GM21447 (cell line): ENCODE measurements around the gene SMIM30.
A peak's percentile ranks its signal among the peaks of the same experiment; 100 is the strongest.

Experiments used
- ATAC-seq: cut with Tn5 transposase; IDR thresholded peaks from one replicate; pipeline ENCODE4 v1.9.1; 2021; ENCODE audit not compliant: unreplicated experiment

Gene SMIM30

GRCh38 chr7:113109718-113110117 lies 8.6 kb downstream of the SMIM30 start:
- no peak for ATAC-seq

DNA sequence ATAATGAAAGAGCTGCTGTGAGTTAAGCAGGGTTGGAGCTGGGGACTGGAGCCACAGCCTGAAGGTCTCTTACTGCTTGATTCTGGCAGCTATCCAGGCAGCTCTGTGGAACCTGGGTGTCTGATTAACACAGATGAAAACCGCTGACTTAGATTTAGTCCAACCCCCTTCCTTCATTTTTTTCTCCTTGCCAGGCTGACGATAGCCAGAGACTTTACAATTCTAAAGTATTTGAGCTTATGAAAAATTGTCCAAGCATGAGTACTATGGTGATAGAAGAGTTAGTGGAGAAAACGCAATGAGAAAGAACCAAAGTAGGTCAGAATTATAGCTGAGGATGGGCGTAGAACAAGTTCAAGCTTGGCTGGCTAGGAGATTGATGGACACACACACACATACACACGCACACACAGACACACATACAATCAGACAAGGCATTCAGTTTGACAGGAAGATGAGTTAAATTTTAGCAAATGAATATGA lies 18.2 kb downstream of the SMIM30 start:
- ATAC-seq: no peak

DNA sequence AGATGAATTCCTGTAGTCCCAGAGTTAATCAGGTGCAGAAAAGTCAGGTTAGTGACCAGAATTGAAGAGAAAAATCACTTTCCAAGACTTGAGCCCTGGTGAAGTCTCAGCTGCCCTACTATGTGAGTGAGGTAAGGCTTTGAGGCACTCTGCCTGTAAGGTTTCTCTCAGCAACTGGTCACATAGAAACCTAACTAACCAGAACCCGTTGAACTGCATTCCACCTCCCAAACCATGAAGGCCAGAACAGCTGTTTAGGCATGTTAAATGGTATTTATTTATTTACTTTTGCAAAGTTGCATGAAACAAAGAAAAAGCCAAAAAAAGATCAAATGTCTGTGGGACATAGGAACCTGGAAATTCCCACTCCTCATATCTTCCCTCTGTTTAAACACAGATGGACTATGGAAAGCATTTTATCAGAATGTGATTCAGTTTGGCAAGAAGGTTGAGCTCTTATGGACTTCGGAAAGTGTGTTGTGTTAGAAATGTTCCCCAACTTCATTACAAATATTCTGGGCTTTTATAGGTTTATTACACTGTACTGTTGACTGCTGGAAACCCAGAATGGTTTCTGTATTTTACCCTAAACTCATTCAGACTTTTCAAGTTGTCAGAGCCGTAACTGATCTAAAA lies 19.0 kb downstream of the SMIM30 start:
- no peak for ATAC-seq

DNA sequence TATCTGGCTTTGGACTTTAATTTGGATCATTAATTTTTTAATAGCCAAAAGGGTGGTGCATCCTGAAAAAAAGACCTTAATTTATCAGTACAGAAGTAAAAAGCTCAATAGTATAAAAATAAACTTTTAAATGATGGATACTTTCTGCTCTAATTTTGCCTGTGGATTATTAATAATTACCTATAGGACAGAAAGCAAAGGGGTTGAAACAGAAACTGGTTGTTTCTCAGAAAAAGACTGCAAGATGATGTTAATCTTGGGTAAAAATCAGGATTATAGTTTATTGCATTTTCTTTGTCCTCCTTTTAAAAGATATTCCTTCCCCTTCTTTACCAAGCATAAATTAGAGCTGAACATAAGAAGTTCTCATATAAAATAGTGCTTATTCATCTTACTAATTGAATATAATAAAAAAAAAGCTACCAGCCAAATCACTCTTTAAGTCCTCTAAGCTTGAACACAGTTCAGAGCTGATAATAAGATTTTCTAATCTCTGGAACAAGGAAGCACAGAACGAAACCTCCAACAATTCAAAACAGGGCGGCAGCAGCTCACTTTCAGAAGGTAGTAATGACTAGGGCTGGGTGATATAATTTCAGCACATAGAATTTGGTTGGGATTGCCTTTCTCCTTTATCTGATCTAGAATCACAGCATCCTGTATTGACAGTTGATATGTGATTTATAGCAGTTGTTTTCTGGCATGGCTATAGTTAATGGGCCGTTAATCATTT lies 23.7 kb downstream of the SMIM30 start:
- peak; percentile 57 for ATAC-seq

- ATAC-seq: no peak
Observed at GRCh38 chr7:113093561-113093960, 24.8 kb downstream of the SMIM30 start.

- no peak for ATAC-seq
Observed at GRCh38 chr7:113092762-113093161, 25.6 kb downstream of the SMIM30 start.

DNA sequence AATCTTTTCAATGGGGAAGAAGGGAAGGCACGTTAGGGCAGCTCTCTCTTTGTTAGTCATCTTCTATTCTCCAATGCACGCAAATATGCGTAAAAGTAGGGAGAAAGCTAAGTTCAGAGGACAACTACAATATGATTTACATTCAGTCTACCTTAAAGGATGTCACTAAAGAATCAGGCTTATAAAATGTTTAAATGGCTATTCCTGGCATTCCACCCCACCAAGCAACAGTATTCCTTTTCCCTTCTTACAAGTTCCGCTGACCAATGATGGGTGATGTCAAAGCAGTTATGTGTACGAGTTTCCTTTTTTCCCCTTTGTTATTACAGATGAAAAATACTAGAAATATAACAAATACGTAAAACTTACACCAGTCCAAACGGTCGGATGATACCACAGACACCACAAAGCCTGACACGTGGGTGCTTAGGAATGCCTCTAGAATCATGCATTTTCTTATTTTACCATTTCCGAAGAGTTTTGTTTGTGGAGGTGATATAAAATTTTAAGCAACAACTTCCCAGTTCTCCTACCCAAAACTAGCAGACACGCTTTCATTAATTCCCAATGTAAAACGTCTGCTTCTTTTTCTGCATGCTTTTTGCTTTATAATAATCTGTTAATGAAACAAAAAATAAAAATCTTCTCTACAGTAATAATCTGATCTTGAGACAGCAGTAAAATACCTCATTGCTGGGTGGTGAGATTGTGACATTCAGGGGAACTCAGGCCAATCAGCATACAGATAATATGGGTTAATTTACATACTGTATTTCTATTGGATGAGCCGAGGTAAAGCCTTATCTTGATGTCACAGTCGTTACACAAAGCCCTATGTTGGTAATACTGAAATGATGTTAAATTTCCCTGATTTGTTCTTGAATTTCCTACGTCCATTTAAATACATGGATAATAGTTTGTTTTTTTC lies 31.0 kb downstream of the SMIM30 start:
- ATAC-seq: no peak

- no peak for ATAC-seq
Observed at GRCh38 chr7:113086431-113086888, 31.9 kb downstream of the SMIM30 start, which contains the start of gene GPR85. GPR85 (minus strand) TSS chr7:113086827; CDS start chr7:113084721, 2,106 bp downstream.

- ATAC-seq: no peak
Observed at GRCh38 chr7:113085781-113086390, 32.5 kb downstream of the SMIM30 start.

DNA sequence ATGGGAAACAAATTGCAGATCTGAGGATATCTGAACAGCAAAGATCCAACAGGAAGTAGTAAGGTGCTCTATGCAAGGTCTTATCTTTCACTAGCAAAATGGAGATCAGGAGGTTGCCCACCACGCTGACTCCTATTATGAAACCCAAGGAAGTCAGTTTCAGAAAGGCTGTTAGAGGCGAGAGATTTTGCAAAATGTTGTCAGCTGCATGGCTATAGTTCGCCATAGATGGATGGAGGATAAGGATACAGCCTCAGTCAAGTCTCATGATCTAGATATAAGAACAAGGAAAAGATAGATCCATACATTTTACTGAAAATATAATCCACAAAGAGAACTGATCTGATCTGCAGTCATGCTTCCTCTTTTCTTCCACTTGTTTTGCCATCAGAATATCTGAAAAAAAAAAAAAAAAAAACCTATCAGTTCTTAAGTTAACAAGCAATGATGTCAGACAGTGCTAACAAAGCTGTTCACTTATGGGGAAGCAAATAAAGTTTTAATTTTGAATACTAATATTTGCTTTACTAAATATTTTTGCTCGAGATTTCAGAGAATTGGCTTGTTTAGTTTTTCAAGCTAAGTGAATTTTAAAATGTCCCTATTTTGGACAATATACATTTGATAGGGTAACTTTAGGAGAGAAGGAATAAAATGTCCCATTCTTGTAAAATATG lies 33.7 kb downstream of the SMIM30 start:
- no peak for ATAC-seq

GRCh38 chr7:113083816-113084495 lies 34.4 kb downstream of the SMIM30 start:
- ATAC-seq: no peak

DNA sequence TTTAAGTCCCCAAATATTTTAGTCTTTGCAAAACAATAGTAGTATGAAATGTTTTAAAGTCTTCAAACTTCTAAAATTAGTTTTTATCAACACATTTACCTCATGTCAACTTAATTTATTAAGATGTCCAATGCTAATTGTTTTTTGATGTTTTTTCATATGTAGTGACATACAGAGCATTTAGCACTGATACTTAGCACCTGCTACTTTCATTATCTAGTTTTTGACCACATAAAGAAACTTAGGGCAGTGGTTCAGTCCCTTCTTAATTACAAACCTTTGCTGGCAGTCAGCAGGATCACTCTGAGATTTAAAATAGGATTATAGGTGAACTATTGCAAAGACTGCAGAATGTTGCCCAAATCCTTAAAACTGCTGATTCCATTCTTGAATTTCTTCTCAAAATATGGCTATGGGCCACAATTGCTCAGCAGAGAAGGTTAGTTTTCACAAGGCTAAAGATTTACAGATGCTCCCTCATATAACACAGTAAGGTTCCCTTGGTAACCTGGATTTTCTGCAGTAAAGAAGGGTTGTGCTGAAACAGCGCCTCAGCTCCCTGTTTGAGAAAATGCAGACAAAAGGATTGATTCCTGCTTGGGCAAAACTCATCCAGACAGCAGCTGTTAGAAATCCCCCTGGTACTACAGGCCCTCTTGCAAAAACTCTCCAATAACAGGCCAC lies 35.1 kb downstream of the SMIM30 start:
- no peak for ATAC-seq

DNA sequence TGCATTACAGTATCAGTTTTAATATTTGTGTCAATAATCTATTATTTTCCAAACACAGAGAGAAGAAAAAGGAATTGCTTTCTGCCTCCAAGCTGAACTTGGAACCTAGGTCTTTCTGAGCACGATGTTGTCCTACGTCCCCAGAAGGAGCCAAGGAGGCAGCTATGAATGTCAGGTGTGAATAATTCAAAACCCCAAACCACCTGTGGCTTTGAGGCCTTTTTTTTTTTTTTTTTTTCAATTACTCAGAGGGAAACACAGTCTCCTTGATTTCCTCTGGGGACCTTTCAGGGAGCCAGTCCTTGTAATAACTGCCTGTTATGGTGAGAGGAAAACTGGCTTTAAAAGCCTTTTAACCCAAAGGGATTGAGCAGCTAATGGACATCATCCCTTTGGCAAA lies 40.0 kb downstream of the SMIM30 start:
- ATAC-seq: no peak

DNA sequence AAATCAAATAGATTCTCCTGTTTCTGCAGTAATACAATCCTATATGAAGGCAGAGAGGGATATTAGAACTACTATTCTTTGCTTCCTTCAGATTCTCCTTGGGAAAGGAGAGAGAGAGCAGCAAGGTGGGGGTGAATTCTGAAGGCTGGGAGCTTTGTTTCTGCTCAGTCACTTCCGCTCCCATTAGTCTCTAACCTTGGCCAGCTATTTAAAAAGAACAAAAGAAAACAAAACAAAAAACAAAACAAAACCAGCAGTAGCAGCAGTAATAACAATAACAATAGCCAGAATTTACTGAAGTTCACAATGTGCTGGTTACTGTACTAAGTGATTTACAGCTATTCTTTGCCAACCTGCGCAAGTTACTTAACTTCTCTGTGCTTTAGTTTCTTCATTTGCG lies 41.7 kb downstream of the SMIM30 start:
- no peak for ATAC-seq

DNA sequence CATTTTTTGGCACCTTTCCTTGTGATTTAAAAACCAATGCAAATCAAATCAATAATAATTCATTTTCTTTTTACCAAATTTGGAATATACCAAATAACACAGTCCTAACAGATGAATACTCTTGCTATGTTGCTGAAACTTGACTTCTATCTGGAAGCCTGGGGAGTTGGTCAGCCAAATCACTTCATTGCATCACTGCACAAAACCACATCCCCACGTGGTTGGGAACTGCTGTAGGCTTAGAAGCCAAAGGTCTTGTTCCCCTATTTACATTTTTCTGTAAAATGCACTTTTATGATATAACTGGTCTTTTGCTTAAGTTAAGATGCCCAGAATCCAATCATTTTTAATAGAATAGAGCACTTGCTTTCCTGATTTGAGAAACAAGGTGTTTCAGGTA lies 46.9 kb downstream of the SMIM30 start:
- ATAC-seq: peak; percentile 77
